PC-3 (cell line): Measurements from ENCODE around the gene UBE2E2. TPM values are rescaled to one million over a fixed set of nuclear protein-coding genes. Genes with fewer than 3 reads are reported as not detected.
"Not testable (repeated sequence)": the region's sequence is repeated elsewhere in the genome, so short reads cannot be mapped to it uniquely, and the experiment has no call there.

Experiments used
- ATAC-seq: fragments of 200-7000 bp; cut with Tn5 transposase; 2 replicates; pipeline ENCODE4 v1.9.1; 2020; ENCODE audit warnings: mild to moderate bottlenecking, moderate library complexity
- BruUV-seq: library from RNA; stranded (reverse); fragments of 400-500 nt; replicated peaks from 2 replicates; lab custom pipeline; 2021; lab: Mats Ljungman, UMichigan
- CTCF ChIA-PET: fragments of 300-600 bp; sonication (Branson Sonifier 250); formaldehyde crosslinking; loops from one replicate; lab custom pipeline; 2022; ENCODE audit warnings: antibody characterized with exemption; lab: Charles Lee
- POLR2A ChIA-PET: fragments of 300-600 bp; sonication (Branson Sonifier 250); formaldehyde crosslinking; loops from one replicate; lab custom pipeline; 2022; ENCODE audit warnings: antibody characterized with exemption; ENCODE audit not compliant: unreplicated experiment; lab: Charles Lee
- DNase-seq: peaks from one replicate; pipeline ENCODE4 v3.0.0-alpha.2; 2015
- H2AFZ ChIP-seq: fragments of 300-600 bp; sonication (generic); 2 replicates; pipeline ENCODE4 v1.6.0; 2016; ENCODE audit warnings: antibody characterized with exemption, low read length
- H3F3A ChIP-seq: fragments of 300-600 bp; sonication (generic); one replicate; pipeline ENCODE4 v1.6.0; 2017; ENCODE audit warnings: antibody characterized with exemption, low read length, control low read depth, mild to moderate bottlenecking; ENCODE audit not compliant: unreplicated experiment
- H3K27ac ChIP-seq: fragments of 300-600 bp; sonication (generic); 2 replicates; pipeline ENCODE4 v1.5.1; 2016; ENCODE audit warnings: mild to moderate bottlenecking, low read length
- H3K27me3 ChIP-seq: fragments of 300-600 bp; sonication (generic); 2 replicates; pipeline ENCODE4 v1.6.1; 2016; ENCODE audit warnings: low read length, mixed read lengths
- H3K36me3 ChIP-seq: fragments of 300-600 bp; sonication (generic); 2 replicates; pipeline ENCODE4 v1.6.1; 2016; ENCODE audit warnings: low read depth, mixed run types, low read length, mixed read lengths
- H3K4me1 ChIP-seq: fragments of 300-600 bp; sonication (generic); 2 replicates; pipeline ENCODE4 v1.5.1; 2016; ENCODE audit warnings: low read length; ENCODE audit not compliant: insufficient read depth
- H3K4me2 ChIP-seq: fragments of 300-600 bp; sonication (generic); 2 replicates; pipeline ENCODE4 v1.6.0; 2016; ENCODE audit warnings: low read length
- H3K4me3 ChIP-seq: fragments of 300-600 bp; sonication (generic); 2 replicates; pipeline ENCODE4 v1.5.1; 2016; ENCODE audit warnings: mild to moderate bottlenecking, low read length, mixed read lengths
- H3K79me2 ChIP-seq: fragments of 300-600 bp; sonication (generic); 2 replicates; pipeline ENCODE4 v1.6.1; 2017; ENCODE audit warnings: low read length, mixed read lengths
- H3K9ac ChIP-seq: fragments of 300-600 bp; sonication (generic); 2 replicates; pipeline ENCODE4 v1.6.0; 2016; ENCODE audit warnings: mild to moderate bottlenecking, low read length
- H3K9me2 ChIP-seq: fragments of 300-600 bp; sonication (generic); replicated peaks from 2 replicates; pipeline ENCODE4 v1.6.1; 2016; ENCODE audit warnings: mixed run types, low read length, mixed read lengths
- H3K9me3 ChIP-seq: fragments of 300-600 bp; sonication (generic); 2 replicates; pipeline ENCODE4 v1.6.1; 2016; ENCODE audit warnings: low read length, mixed read lengths
- H4K20me1 ChIP-seq: fragments of 300-600 bp; sonication (generic); 2 replicates; pipeline ENCODE4 v1.6.1; 2016; ENCODE audit warnings: low read length, mixed read lengths
- CTCF ChIP-seq: fragments of 300-600 bp; sonication (generic); conservative IDR thresholded peaks from 2 replicates; pipeline ENCODE4 v1.5.1; 2017; ENCODE audit warnings: antibody characterized with exemption, low read depth, mild to moderate bottlenecking, low read length
- EZH2 ChIP-seq: fragments of 300-600 bp; sonication (generic); IDR thresholded peaks from one replicate; pipeline ENCODE4 v1.6.1; 2017; ENCODE audit warnings: antibody characterized with exemption, mild to moderate bottlenecking, low read length; ENCODE audit not compliant: unreplicated experiment
- EZH2phosphoT487 ChIP-seq: fragments of 300-600 bp; sonication (generic); IDR thresholded peaks from 2 replicates; pipeline ENCODE4 v1.6.1; 2018; ENCODE audit warnings: mild to moderate bottlenecking, antibody characterized with exemption, low read length, borderline replicate concordance
- intact Hi-C: fragments of 100-400 bp; cut with micrococcal nuclease; formaldehyde crosslinking; loops from 2 replicates; pipeline ENCODE4 v1.9.0; 2023
- total RNA-seq: library from RNA; depleted of rRNA; stranded (reverse); fragments of >200 nt; gene quantifications from 2 replicates; pipeline ENCODE4 v1.2.3, GENCODE V29; 2014

The UBE2E2 gene
- total RNA-seq, 1 experiment from 2014 or later: 25.6 TPM

- DNase-seq: no peak
- Histone ChIP-seq H3K27me3 (no peaks in the 10 kb centered on the region), H3K4me1 (peaks cover 26% of the 10 kb centered on the region), H4K20me1 (no peaks in the 10 kb centered on the region), H3K4me3 (no peak overlapping the region), H3K79me2 (no peaks in the 10 kb centered on the region), H3K9ac (peak overlapping the region; percentile 66), H3K27ac (peak overlapping the region; percentile 81), H3K9me3 (no peaks in the 10 kb centered on the region), H3K4me2 (no peak overlapping the region; the same call in 1 of the 2 replicates), H3K9me2 (no peaks in the 10 kb centered on the region), H2AFZ (peak overlapping the region; percentile 81; the same call in 1 of the 2 replicates), H3F3A (no peaks in the 10 kb centered on the region), H3K36me3 (no peaks in the 10 kb centered on the region)
- TF ChIP-seq EZH2phosphoT487: no peak
- TF ChIP-seq EZH2: no peak
- TF ChIP-seq CTCF: no peak
- BruUV-seq: no TSS peak
- intact Hi-C loops: loop anchor here (5.0 kb wide), 1 partner anchor 40 kb away; no protein-coding TSS in a partner anchor
- POLR2A ChIA-PET: no interaction called here
- no peak; the same call in 1 of the 2 replicates for ATAC-seq
- CTCF ChIA-PET: interaction anchor here (0.6 kb wide), 1 partner anchor 117 kb away, joined by 3 read pairs; no protein-coding TSS in a partner anchor
Measured at GRCh38 chr3:23611737-23612295, 408.7 kb downstream of the UBE2E2 start.

- ChIA-PET CTCF (interaction anchor here (0.6 kb wide), 1 partner anchor 116 kb away, joined by 3 read pairs; no protein-coding TSS in a partner anchor), POLR2A (no interaction called here)
- H3K9me2 ChIP-seq: no peaks in the 10 kb centered on the region
- no peaks in the 10 kb centered on the region for H4K20me1 ChIP-seq
- no TSS peak for BruUV-seq
- H3K9me3 ChIP-seq: no peaks in the 10 kb centered on the region
- H3K4me2 ChIP-seq: peak overlapping the region; percentile 55
- no peaks in the 10 kb centered on the region for H3K27me3 ChIP-seq
- H3F3A ChIP-seq: no peaks in the 10 kb centered on the region
- ATAC-seq (peak; percentile 77), DNase-seq (peak; percentile 72)
- H2AFZ ChIP-seq: peak overlapping the region; percentile 81
- no peaks in the 10 kb centered on the region for H3K79me2 ChIP-seq
- H3K36me3 ChIP-seq: no peaks in the 10 kb centered on the region
- H3K4me1 ChIP-seq: peaks cover 24% of the 10 kb centered on the region
- intact Hi-C loops: loop anchor here (5.0 kb wide), 1 partner anchor 40 kb away; no protein-coding TSS in a partner anchor
- peak overlapping the region; percentile 66 for H3K9ac ChIP-seq
- peak overlapping the region; percentile 81 for H3K27ac ChIP-seq
- TF ChIP-seq CTCF (no peak), EZH2phosphoT487 (no peak), EZH2 (no peak)
- H3K4me3 ChIP-seq: no peak overlapping the region; the same call in 1 of the 2 replicates
Measured at GRCh38 chr3:23612296-23612891, 409.3 kb downstream of the UBE2E2 start.

- Histone ChIP-seq H3K9me2 (no peaks in the 10 kb centered on the region), H4K20me1 (no peaks in the 10 kb centered on the region), H3K27me3 (no peaks in the 10 kb centered on the region), H2AFZ (no peak overlapping the region), H3K9me3 (no peaks in the 10 kb centered on the region), H3K4me1 (peaks cover 18% of the 10 kb centered on the region), H3K36me3 (no peaks in the 10 kb centered on the region), H3F3A (no peaks in the 10 kb centered on the region), H3K4me3 (no peak overlapping the region), H3K4me2 (no peak overlapping the region), H3K9ac (no peak overlapping the region), H3K79me2 (no peaks in the 10 kb centered on the region), H3K27ac (no peak overlapping the region)
- ChIA-PET POLR2A (interaction anchor here (0.7 kb wide), 1 partner anchor 23 kb away, joined by 3 read pairs; no protein-coding TSS in a partner anchor), CTCF (no interaction called here)
- no peak for ATAC-seq
- intact Hi-C loops: no loop called here
- BruUV-seq: no TSS peak
- DNase-seq: no peak
- 0 out of 2 replicates have a peak, but pooled peaks have one; percentile 17 for TF ChIP-seq CTCF
- no peak for TF ChIP-seq EZH2phosphoT487
Measured at GRCh38 chr3:23615068-23615467, 411.9 kb downstream of the UBE2E2 start.

- DNase-seq, H3K36me3 ChIP-seq, H3K9me3 ChIP-seq, H3K9ac ChIP-seq, BruUV-seq, H3K4me3 ChIP-seq, H3K79me2 ChIP-seq, ATAC-seq, H2AFZ ChIP-seq, CTCF ChIA-PET, H4K20me1 ChIP-seq, intact Hi-C loops, POLR2A ChIA-PET, H3K4me1 ChIP-seq, H3K27me3 ChIP-seq, H3K27ac ChIP-seq, H3F3A ChIP-seq, H3K9me2 ChIP-seq, H3K4me2 ChIP-seq: not testable (repeated sequence)
Measured at GRCh38 chr3:23618475-23618874, 415.3 kb downstream of the UBE2E2 start.
